GM12878 (cell line): ENCODE measurements around the gene PGM5. TPM values are rescaled to one million over a fixed set of nuclear protein-coding genes. Genes with fewer than 3 reads are reported as not detected.

Experiments
- ATAC-seq: fragments of 200-7000 bp; cut with Tn5 transposase; 3 replicates; pipeline ENCODE4 v1.9.1; 2020; ENCODE audit warnings: mild to moderate bottlenecking, moderate library complexity
- BruUV-seq: library from RNA; stranded (reverse); fragments of 400-500 nt; replicated peaks from 2 replicates; lab custom pipeline; 2021; lab: Mats Ljungman, UMichigan
- CTCF ChIA-PET: fragments of 300-600 bp; sonication (Branson Sonifier 250); formaldehyde crosslinking; extraction: SDS; loops from one replicate; lab custom pipeline; 2021; ENCODE audit warnings: inconsistent platforms; lab: Yijun Ruan, JAX
- POLR2A ChIA-PET: fragments of 350-600 bp; formaldehyde crosslinking; extraction: SDS; loops from one replicate; lab custom pipeline; 2021; ENCODE audit warnings: inconsistent platforms; lab: Charles Lee
- RAD21 ChIA-PET: fragments of 300-600 bp; sonication (Branson Sonifier 250); formaldehyde crosslinking; loops from one replicate; lab custom pipeline; 2023; ENCODE audit warnings: antibody characterized with exemption; ENCODE audit not compliant: unreplicated experiment; lab: Charles Lee
- SMC1A ChIA-PET: fragments of 300-600 bp; sonication (Branson Sonifier 250); formaldehyde crosslinking; loops from one replicate; lab custom pipeline; 2023; ENCODE audit not compliant: unreplicated experiment, uncharacterized antibody; lab: Charles Lee
- DNase-seq: peaks from one replicate; pipeline ENCODE4 v3.0.0-alpha.2; 2011; ENCODE audit warnings: low read depth, low spot score
- FAIRE-seq: peaks from 3 replicates; lab custom pipeline; 2011; peaks lifted over from hg19 to GRCh38; lab: Jason Lieb, UNC
- H2AFZ ChIP-seq: 2 replicates; pipeline ENCODE4 v1.6.0; 2011; ENCODE audit warnings: low read depth, low read length, control low read depth; ENCODE audit not compliant: control insufficient read depth
- H3K27ac ChIP-seq: 2 replicates; pipeline ENCODE4 v1.5.1; 2011; ENCODE audit warnings: control low read depth; ENCODE audit not compliant: control insufficient read depth, insufficient read depth
- H3K27me3 ChIP-seq, 2 experiments: replicated peaks in 1 of 2; 2 replicates each; pipeline versions ENCODE4 v1.6.0 to v1.6.1; 2011; ENCODE audit warnings: low read length in 1 of 2; ENCODE audit not compliant: control insufficient read depth in 2 of 2, insufficient read depth in 2 of 2
- H3K36me3 ChIP-seq, 2 experiments: 2 replicates each; pipeline ENCODE4 v1.5.1; 2011; ENCODE audit warnings: low read length in 1 of 2; ENCODE audit not compliant: control insufficient read depth in 2 of 2, insufficient read depth in 2 of 2
- H3K4me1 ChIP-seq: 2 replicates; pipeline ENCODE4 v1.6.1; 2011; ENCODE audit warnings: mild to moderate bottlenecking, low read length, moderate library complexity, mixed read lengths; ENCODE audit not compliant: control insufficient read depth, insufficient read depth
- H3K4me2 ChIP-seq: 2 replicates; pipeline ENCODE4 v1.6.0; 2011; ENCODE audit warnings: control low read depth; ENCODE audit not compliant: control insufficient read depth, insufficient read depth
- H3K4me3 ChIP-seq: fragments of 200-600 bp; sonication (generic); 2 replicates; pipeline ENCODE4 v1.5.1; 2016
- H3K79me2 ChIP-seq: 2 replicates; pipeline ENCODE4 v1.6.0; 2011; ENCODE audit warnings: low read length; ENCODE audit not compliant: control insufficient read depth, insufficient read depth
- H3K9ac ChIP-seq: 2 replicates; pipeline ENCODE4 v1.8.0; 2011; ENCODE audit warnings: low read length, control low read depth, mixed read lengths; ENCODE audit not compliant: control insufficient read depth, insufficient read depth
- H3K9me3 ChIP-seq: replicated peaks from 3 replicates; pipeline ENCODE4 v1.5.1; 2011; ENCODE audit warnings: mild to moderate bottlenecking, low read length; ENCODE audit not compliant: control insufficient read depth, insufficient read depth
- H4K20me1 ChIP-seq: 2 replicates; pipeline ENCODE4 v1.6.0; 2011; ENCODE audit not compliant: control insufficient read depth, insufficient read depth
- ASH2L ChIP-seq: fragments of 300-600, 200-600 bp; sonication (generic); IDR thresholded peaks from 2 replicates; pipeline ENCODE4 v1.6.1; 2017; ENCODE audit warnings: low read depth, mild to moderate bottlenecking, borderline replicate concordance
- LARP7 ChIP-seq: fragments of 450-650 bp; IDR thresholded peaks from 2 replicates; pipeline ENCODE4 v1.6.1; 2017; ENCODE audit warnings: mild to moderate bottlenecking
- RFX5 ChIP-seq: IDR thresholded peaks from 2 replicates; pipeline ENCODE4 v1.6.1; 2011; ENCODE audit warnings: low read depth, low read length, improper control_type of control experiment
- SREBF1 ChIP-seq: IDR thresholded peaks from 2 replicates; pipeline ENCODE4 v1.6.1; 2012; ENCODE audit warnings: mild to moderate bottlenecking, low read length
- SREBF2 ChIP-seq: IDR thresholded peaks from 2 replicates; pipeline ENCODE4 v1.6.1; 2012; ENCODE audit warnings: mild to moderate bottlenecking, low read length
- WGBS: methylation state at CpG from one replicate; pipeline ENCODE4 v1.1.6; 2016; ENCODE audit warnings: low lambda C conversion rate; ENCODE audit not compliant: insufficient replicate concordance, insufficient coverage; ENCODE audit errors: missing lambda C conversion rate; 5-methylcytosine and 5-hydroxymethylcytosine counted together
- in situ Hi-C: fragments of 300-500 bp; cut with MboI; formaldehyde crosslinking; loops from 9 replicates; pipeline ENCODE4 v1.14.3; 2018; ENCODE audit warnings: mixed read lengths
- intact Hi-C: fragments of 100-400 bp; cut with micrococcal nuclease; formaldehyde crosslinking; loops from one replicate; pipeline ENCODE4 v1.14.2; 2022; ENCODE audit not compliant: unreplicated experiment
- polyA plus RNA-seq, 11 experiments: library from polyadenylated mRNA; depleted of rRNA in 4 of 11; unstranded in 6 of 11; stranded (reverse) in 5 of 11; fragments of >200 nt; fragmentation: Nextera tagmentation in 4 of 11; fragmentation: Illumina TruSeq in 1 of 11; extraction: Ambion mirVana in 4 of 11; extraction: Trizol in 1 of 11; gene quantifications; 1 replicate in 1 of 11; 2 replicates in 10 of 11; pipeline versions ENCODE4 v1.2.1 to v1.2.3, GENCODE V29; 2011 to 2016; ENCODE audit warnings: inconsistent platforms in 2 of 11, missing spikeins in 2 of 11, low read depth in 1 of 11
- total RNA-seq, 4 experiments: library from RNA; depleted of rRNA in 3 of 4; stranded (reverse); fragments of >200 nt in 3 of 4; fragmentation: Illumina TruSeq in 1 of 4; extraction: Trizol in 1 of 4; gene quantifications; 2 replicates each; pipeline versions ENCODE4 v1.2.1 to v1.2.3, GENCODE V29; 2013 to 2021
- TF ChIP-seq, protein P1 (sequence below): IDR thresholded peaks from 2 replicates; pipeline ENCODE4 v1.6.1; 2012; ENCODE audit warnings: mild to moderate bottlenecking, low read depth, low read length
- TF ChIP-seq, protein P2 (sequence below): IDR thresholded peaks from 2 replicates; pipeline ENCODE4 v1.6.1; 2011; ENCODE audit warnings: borderline replicate concordance, low read depth, mild to moderate bottlenecking, moderate library complexity, mixed read lengths, low read length; ENCODE audit not compliant: insufficient read depth; ENCODE audit errors: extremely low read length

The PGM5 gene
- total and polyA plus RNA-seq, 10 of the 15 experiments (the other 5 are each of a cell fraction or from before 2014, with no cell fraction given), result 0.28 to 0.73 TPM; not detected in 8

DNA sequence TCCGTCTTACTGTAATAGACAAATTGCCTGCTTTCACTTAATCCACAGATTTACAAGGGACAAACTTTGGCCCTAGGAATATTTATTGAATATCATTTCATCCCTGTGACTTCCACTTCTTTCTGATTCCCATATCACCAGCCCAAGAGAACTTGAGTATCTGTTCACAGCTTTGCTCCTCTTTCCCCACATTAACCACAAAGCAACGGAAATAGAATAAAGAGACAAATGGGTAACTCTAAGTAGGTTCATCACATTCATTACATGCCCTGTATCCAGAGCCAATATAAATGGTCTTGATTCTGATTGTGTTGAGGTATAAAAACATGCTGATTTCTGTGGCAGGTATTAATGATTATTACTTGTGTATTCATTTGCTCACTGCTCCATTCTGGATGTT is 142.4 kb downstream of the PGM5 start:
- H3K4me1 ChIP-seq, result no peaks in the 10 kb centered on the region
- no peak overlapping the region for H2AFZ ChIP-seq
- no peak for FAIRE-seq
- no peaks in the 10 kb centered on the region for H3K36me3 ChIP-seq
- no peaks in the 10 kb centered on the region; the same call in 2 of the 3 replicates for H3K9me3 ChIP-seq
- no peak overlapping the region for H3K9ac ChIP-seq
- ChIA-PET CTCF (interaction anchor here (2.1 kb wide), 1 partner anchor 9 kb away, joined by 5 read pairs; no protein-coding TSS in a partner anchor), RAD21 (no interaction called here), POLR2A (no interaction called here), SMC1A (no interaction called here)
- H3K27ac ChIP-seq, result no peak overlapping the region
- no peak for TF ChIP-seq SREBF2
- TF ChIP-seq LARP7, result no peak
- TF ChIP-seq, protein P1, sequence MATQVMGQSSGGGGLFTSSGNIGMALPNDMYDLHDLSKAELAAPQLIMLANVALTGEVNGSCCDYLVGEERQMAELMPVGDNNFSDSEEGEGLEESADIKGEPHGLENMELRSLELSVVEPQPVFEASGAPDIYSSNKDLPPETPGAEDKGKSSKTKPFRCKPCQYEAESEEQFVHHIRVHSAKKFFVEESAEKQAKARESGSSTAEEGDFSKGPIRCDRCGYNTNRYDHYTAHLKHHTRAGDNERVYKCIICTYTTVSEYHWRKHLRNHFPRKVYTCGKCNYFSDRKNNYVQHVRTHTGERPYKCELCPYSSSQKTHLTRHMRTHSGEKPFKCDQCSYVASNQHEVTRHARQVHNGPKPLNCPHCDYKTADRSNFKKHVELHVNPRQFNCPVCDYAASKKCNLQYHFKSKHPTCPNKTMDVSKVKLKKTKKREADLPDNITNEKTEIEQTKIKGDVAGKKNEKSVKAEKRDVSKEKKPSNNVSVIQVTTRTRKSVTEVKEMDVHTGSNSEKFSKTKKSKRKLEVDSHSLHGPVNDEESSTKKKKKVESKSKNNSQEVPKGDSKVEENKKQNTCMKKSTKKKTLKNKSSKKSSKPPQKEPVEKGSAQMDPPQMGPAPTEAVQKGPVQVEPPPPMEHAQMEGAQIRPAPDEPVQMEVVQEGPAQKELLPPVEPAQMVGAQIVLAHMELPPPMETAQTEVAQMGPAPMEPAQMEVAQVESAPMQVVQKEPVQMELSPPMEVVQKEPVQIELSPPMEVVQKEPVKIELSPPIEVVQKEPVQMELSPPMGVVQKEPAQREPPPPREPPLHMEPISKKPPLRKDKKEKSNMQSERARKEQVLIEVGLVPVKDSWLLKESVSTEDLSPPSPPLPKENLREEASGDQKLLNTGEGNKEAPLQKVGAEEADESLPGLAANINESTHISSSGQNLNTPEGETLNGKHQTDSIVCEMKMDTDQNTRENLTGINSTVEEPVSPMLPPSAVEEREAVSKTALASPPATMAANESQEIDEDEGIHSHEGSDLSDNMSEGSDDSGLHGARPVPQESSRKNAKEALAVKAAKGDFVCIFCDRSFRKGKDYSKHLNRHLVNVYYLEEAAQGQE, result no peak
- TF ChIP-seq, protein P2, sequence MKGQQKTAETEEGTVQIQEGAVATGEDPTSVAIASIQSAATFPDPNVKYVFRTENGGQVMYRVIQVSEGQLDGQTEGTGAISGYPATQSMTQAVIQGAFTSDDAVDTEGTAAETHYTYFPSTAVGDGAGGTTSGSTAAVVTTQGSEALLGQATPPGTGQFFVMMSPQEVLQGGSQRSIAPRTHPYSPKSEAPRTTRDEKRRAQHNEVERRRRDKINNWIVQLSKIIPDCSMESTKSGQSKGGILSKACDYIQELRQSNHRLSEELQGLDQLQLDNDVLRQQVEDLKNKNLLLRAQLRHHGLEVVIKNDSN, result no peak
- TF ChIP-seq ASH2L, result no peak
- TF ChIP-seq SREBF1, result no peak
- no peak for TF ChIP-seq RFX5
- H3K4me3 ChIP-seq, result no peak overlapping the region
- no peak for ATAC-seq
- DNase-seq, result no peak
- H3K27me3 ChIP-seq, result peaks cover 0 to 3% of the 10 kb centered on the region in 2 experiments; a peak in 3 of 4 replicates
- in situ Hi-C loops, result no loop called here
- intact Hi-C loops, result no loop called here
- BruUV-seq, result no TSS peak
- H3K4me2 ChIP-seq, result no peak overlapping the region
- 0% methylated on average over 2 of the region's 2 CpGs for WGBS
- H4K20me1 ChIP-seq, result no peaks in the 10 kb centered on the region
- no peaks in the 10 kb centered on the region for H3K79me2 ChIP-seq
